ENCODE results near the gene PARP15.

DNA sequence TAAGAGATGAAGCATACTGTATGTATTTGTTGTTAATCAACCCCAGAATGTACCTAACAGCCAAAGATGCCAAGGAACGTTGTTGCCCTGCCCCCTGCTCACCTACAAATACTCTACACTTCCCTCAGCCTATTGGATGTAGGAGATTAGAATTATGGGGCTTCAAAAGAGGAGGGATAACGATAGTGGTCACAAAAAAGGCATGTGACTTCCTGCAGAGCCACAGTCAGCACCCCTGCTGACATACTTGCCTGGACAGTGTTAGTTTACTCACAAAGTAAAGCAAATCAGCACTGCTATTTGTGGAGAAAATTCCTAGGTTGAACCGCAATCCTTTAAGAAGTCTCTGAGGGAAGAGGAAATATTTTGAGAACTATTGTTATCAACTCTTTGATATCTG lies 37.9 kb downstream of the PARP15 start:
- TF ChIP-seq POLR2AphosphoS5 (IDR thresholded peaks at IDR 0.05) (no peak), POLR2A (IDR thresholded peaks at IDR 0.05) (no peak)
- TF ChIP-seq, protein P1, sequence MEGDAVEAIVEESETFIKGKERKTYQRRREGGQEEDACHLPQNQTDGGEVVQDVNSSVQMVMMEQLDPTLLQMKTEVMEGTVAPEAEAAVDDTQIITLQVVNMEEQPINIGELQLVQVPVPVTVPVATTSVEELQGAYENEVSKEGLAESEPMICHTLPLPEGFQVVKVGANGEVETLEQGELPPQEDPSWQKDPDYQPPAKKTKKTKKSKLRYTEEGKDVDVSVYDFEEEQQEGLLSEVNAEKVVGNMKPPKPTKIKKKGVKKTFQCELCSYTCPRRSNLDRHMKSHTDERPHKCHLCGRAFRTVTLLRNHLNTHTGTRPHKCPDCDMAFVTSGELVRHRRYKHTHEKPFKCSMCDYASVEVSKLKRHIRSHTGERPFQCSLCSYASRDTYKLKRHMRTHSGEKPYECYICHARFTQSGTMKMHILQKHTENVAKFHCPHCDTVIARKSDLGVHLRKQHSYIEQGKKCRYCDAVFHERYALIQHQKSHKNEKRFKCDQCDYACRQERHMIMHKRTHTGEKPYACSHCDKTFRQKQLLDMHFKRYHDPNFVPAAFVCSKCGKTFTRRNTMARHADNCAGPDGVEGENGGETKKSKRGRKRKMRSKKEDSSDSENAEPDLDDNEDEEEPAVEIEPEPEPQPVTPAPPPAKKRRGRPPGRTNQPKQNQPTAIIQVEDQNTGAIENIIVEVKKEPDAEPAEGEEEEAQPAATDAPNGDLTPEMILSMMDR (IDR thresholded peaks at IDR 0.05) = no peak

Measured in gastroesophageal sphincter (tissue), 3 donors.